H1 (cell line): ENCODE results near the gene INPP5K. TPM values are rescaled to one million over a fixed set of nuclear protein-coding genes. Genes with fewer than 3 reads are reported as not detected.

Source experiments
- CTCF ChIA-PET: fragments of 300-600 bp; sonication (Branson Sonifier 250); formaldehyde crosslinking; loops from one replicate; lab custom pipeline; 2021; ENCODE audit not compliant: partially characterized antibody; lab: Charles Lee
- POLR2A ChIA-PET: fragments of 300-600 bp; sonication (Branson Sonifier 250); formaldehyde crosslinking; loops from one replicate; lab custom pipeline; 2021; ENCODE audit warnings: inconsistent platforms; ENCODE audit not compliant: partially characterized antibody; lab: Charles Lee
- DNase-seq, 2 experiments: peaks; one replicate each; pipeline versions ENCODE4 v3.0.0 to v3.0.0-alpha.2; 2010 to 2022; ENCODE audit warnings: low spot score in 2 of 2, low read depth in 1 of 2, mixed read lengths in 1 of 2
- FAIRE-seq: peaks from 2 replicates; lab custom pipeline; 2011; peaks lifted over from hg19 to GRCh38; lab: Jason Lieb, UNC
- H2AFZ ChIP-seq: 2 replicates; pipeline ENCODE4 v1.8.1; 2012; ENCODE audit warnings: low read length, inconsistent platforms
- H2AK5ac ChIP-seq: 2 replicates; pipeline ENCODE4 v1.6.1; 2013; ENCODE audit warnings: low read depth, low read length
- H2BK120ac ChIP-seq: replicated peaks from 2 replicates; pipeline ENCODE3; 2013; ENCODE audit warnings: low read depth, low read length, inconsistent platforms
- H2BK12ac ChIP-seq: 2 replicates; pipeline ENCODE4 v1.6.1; 2013; ENCODE audit warnings: low read depth, low read length
- H2BK15ac ChIP-seq: 2 replicates; pipeline ENCODE4 v1.6.1; 2013; ENCODE audit warnings: low read length
- H2BK20ac ChIP-seq: 2 replicates; pipeline ENCODE4 v1.6.1; 2013; ENCODE audit warnings: low read length
- H2BK5ac ChIP-seq: 2 replicates; pipeline ENCODE4 v1.6.1; 2013; ENCODE audit warnings: low read depth, low read length
- H3K14ac ChIP-seq: 2 replicates; pipeline ENCODE4 v1.6.1; 2013; ENCODE audit warnings: inconsistent platforms; ENCODE audit not compliant: insufficient read length
- H3K18ac ChIP-seq: 2 replicates; pipeline ENCODE4 v1.6.1; 2013; ENCODE audit warnings: low read length; ENCODE audit errors: extremely low read depth
- H3K23ac ChIP-seq: 2 replicates; pipeline ENCODE4 v1.6.1; 2013; ENCODE audit warnings: inconsistent platforms; ENCODE audit not compliant: insufficient read length
- H3K23me2 ChIP-seq: 2 replicates; pipeline ENCODE4 v1.6.1; 2013; ENCODE audit warnings: low read depth, low read length
- H3K27ac ChIP-seq: 2 replicates; pipeline ENCODE4 v1.6.1; 2011; ENCODE audit warnings: low read depth, low read length, inconsistent platforms
- H3K27me3 ChIP-seq, 4 experiments: replicated peaks in 1 of 4; 1 replicate in 1 of 4; 2 replicates in 3 of 4; pipeline versions ENCODE4 v1.6.1 to v1.8.1; 2011 to 2013; ENCODE audit warnings: low read length in 3 of 4, mild to moderate bottlenecking in 3 of 4, inconsistent platforms in 2 of 4, mixed read lengths in 2 of 4, moderate library complexity in 1 of 4; ENCODE audit not compliant: control insufficient read depth in 3 of 4, insufficient read depth in 3 of 4; ENCODE audit errors: extremely low read depth in 1 of 4
- H3K36me3 ChIP-seq, 4 experiments: 2 replicates each; pipeline versions ENCODE4 v1.6.1 to v1.8.1; 2011 to 2013; ENCODE audit warnings: mild to moderate bottlenecking in 4 of 4, low read length in 3 of 4, moderate library complexity in 2 of 4, control low read depth in 1 of 4, inconsistent platforms in 1 of 4; ENCODE audit not compliant: insufficient read depth in 4 of 4, control insufficient read depth in 2 of 4
- H3K4ac ChIP-seq: replicated peaks from 2 replicates; pipeline ENCODE3; 2013; ENCODE audit warnings: low read length, low read depth, mixed read lengths, inconsistent platforms; ENCODE audit not compliant: insufficient read length
- H3K4me1 ChIP-seq, 4 experiments: replicated peaks in 1 of 4; 1 replicate in 1 of 4; 2 replicates in 3 of 4; pipeline versions ENCODE4 v1.6.1 to v1.8.1; 2011 to 2013; ENCODE audit warnings: low read length in 3 of 4, inconsistent platforms in 2 of 4, mixed read lengths in 1 of 4; ENCODE audit not compliant: insufficient read depth in 4 of 4, control insufficient read depth in 3 of 4
- H3K4me2 ChIP-seq, 2 experiments: 2 replicates each; pipeline versions ENCODE4 v1.6.1 to v1.8.1; 2011 to 2013; ENCODE audit warnings: low read depth in 2 of 2, low read length in 2 of 2, control low read depth in 1 of 2, inconsistent platforms in 1 of 2, mild to moderate bottlenecking in 1 of 2; ENCODE audit not compliant: insufficient read depth in 1 of 2
- H3K4me3 ChIP-seq, 4 experiments: fragments of 200-600, 300-600 bp in 1 of 4; sonication (generic), shearing (Covaris generic), sonication (Bioruptor Twin) in 1 of 4; 2 replicates each; pipeline versions ENCODE4 v1.5.1 to v1.8.1; 2011 to 2016; ENCODE audit warnings: low read length in 4 of 4, low read depth in 3 of 4, control low read depth in 2 of 4, inconsistent platforms in 2 of 4, mild to moderate bottlenecking in 2 of 4, mixed read lengths in 1 of 4, moderate library complexity in 1 of 4; ENCODE audit not compliant: insufficient read depth in 2 of 4; ENCODE audit errors: extremely low read depth in 1 of 4
- H3K56ac ChIP-seq: replicated peaks from 2 replicates; pipeline ENCODE3; 2013; ENCODE audit warnings: low read depth, mild to moderate bottlenecking, mixed read lengths, low read length, inconsistent platforms; ENCODE audit not compliant: insufficient read length
- H3K79me1 ChIP-seq: 2 replicates; pipeline ENCODE4 v1.6.1; 2013; ENCODE audit warnings: low read depth, low read length, control low read depth
- H3K79me2 ChIP-seq, 2 experiments: 2 replicates each; pipeline versions ENCODE4 v1.6.1 to v1.8.1; 2012 to 2013; ENCODE audit warnings: low read length in 2 of 2, mild to moderate bottlenecking in 2 of 2, inconsistent platforms in 1 of 2; ENCODE audit not compliant: insufficient read depth in 2 of 2, control insufficient read depth in 1 of 2
- H3K9ac ChIP-seq, 4 experiments: replicated peaks in 1 of 4; 1 replicate in 1 of 4; 2 replicates in 3 of 4; pipeline versions ENCODE4 v1.6.1 to v1.8.1; 2011 to 2013; ENCODE audit warnings: low read depth in 3 of 4, low read length in 3 of 4, control low read depth in 2 of 4, mild to moderate bottlenecking in 2 of 4, moderate library complexity in 2 of 4, inconsistent platforms in 1 of 4; ENCODE audit errors: extremely low read depth in 1 of 4
- H3K9me3 ChIP-seq, 2 experiments: 2 replicates each; pipeline versions ENCODE4 v1.6.1 to v1.8.1; 2012 to 2013; ENCODE audit warnings: mild to moderate bottlenecking in 2 of 2, moderate library complexity in 2 of 2, control low read depth in 1 of 2, inconsistent platforms in 1 of 2, low read depth in 1 of 2, low read length in 1 of 2, mixed read lengths in 1 of 2; ENCODE audit not compliant: insufficient read depth in 2 of 2
- H4K20me1 ChIP-seq, 2 experiments: replicated peaks in 1 of 2; 2 replicates each; pipeline versions ENCODE3 to v1.8.1; 2011 to 2013; ENCODE audit warnings: inconsistent platforms in 2 of 2, low read length in 2 of 2, mild to moderate bottlenecking in 1 of 2; ENCODE audit not compliant: insufficient read depth in 2 of 2, control insufficient read depth in 1 of 2
- H4K5ac ChIP-seq: 2 replicates; pipeline ENCODE4 v1.6.1; 2013; ENCODE audit warnings: low read length, low read depth, mixed read lengths, inconsistent platforms; ENCODE audit not compliant: insufficient read length
- H4K8ac ChIP-seq: 2 replicates; pipeline ENCODE4 v1.8.0; 2013; ENCODE audit warnings: mild to moderate bottlenecking, moderate library complexity, low read length, inconsistent platforms; ENCODE audit not compliant: insufficient read depth; ENCODE audit errors: extremely low read depth
- H4K91ac ChIP-seq: replicated peaks from 2 replicates; pipeline ENCODE3; 2013; ENCODE audit warnings: low read length, mixed read lengths, inconsistent platforms; ENCODE audit not compliant: insufficient read length
- BACH1 ChIP-seq: IDR thresholded peaks from 2 replicates; pipeline ENCODE4 v1.6.1; 2012; ENCODE audit warnings: low read length, improper control_type of control experiment
- BCL11A ChIP-seq, 2 experiments: IDR thresholded peaks; one replicate each; pipeline ENCODE4 v1.6.1; 2011; ENCODE audit warnings: low read depth in 2 of 2, low read length in 2 of 2, mild to moderate bottlenecking in 2 of 2
- CBX5 ChIP-seq: fragments of 300-800, 300-1000 bp; sonication (generic); IDR thresholded peaks from 2 replicates; pipeline ENCODE4 v1.7.1; 2016; ENCODE audit warnings: antibody characterized with exemption, low read length, low read depth
- GABPA ChIP-seq: IDR thresholded peaks from 2 replicates; pipeline ENCODE4 v1.6.1; 2011; ENCODE audit warnings: mild to moderate bottlenecking, low read length, moderate library complexity, borderline replicate concordance; ENCODE audit not compliant: insufficient read depth
- GTF2F1 ChIP-seq: IDR thresholded peaks from 2 replicates; pipeline ENCODE4 v1.6.1; 2012; ENCODE audit warnings: low read depth, low read length, improper control_type of control experiment, borderline replicate concordance
- HDAC2 ChIP-seq, 2 experiments: fragments of 300-600 bp in 1 of 2; sonication (generic) in 1 of 2; IDR thresholded peaks; 2 replicates each; pipeline ENCODE4 v1.6.1; 2011 to 2012; ENCODE audit warnings: low read depth in 2 of 2, low read length in 2 of 2, mild to moderate bottlenecking in 2 of 2, moderate library complexity in 2 of 2, borderline replicate concordance in 1 of 2, inconsistent platforms in 1 of 2
- JUN ChIP-seq: IDR thresholded peaks from 2 replicates; pipeline ENCODE4 v1.6.1; 2011; ENCODE audit warnings: low read depth, mild to moderate bottlenecking, improper control_type of control experiment, low read length
- KDM4A ChIP-seq: IDR thresholded peaks from one replicate; pipeline ENCODE4 v1.7.1; 2012; ENCODE audit warnings: low read depth, mild to moderate bottlenecking, moderate library complexity, low read length, inconsistent platforms; ENCODE audit not compliant: severe bottlenecking
- NRF1 ChIP-seq: IDR thresholded peaks from 2 replicates; pipeline ENCODE4 v1.6.1; 2011; ENCODE audit warnings: mild to moderate bottlenecking, low read depth, low read length, improper control_type of control experiment
- SIN3A ChIP-seq, 2 experiments: IDR thresholded peaks in 1 of 2; conservative IDR thresholded peaks in 1 of 2; 2 replicates each; pipeline ENCODE4 v1.6.1; 2011 to 2012; ENCODE audit warnings: low read length in 2 of 2, improper control_type of control experiment in 1 of 2, low read depth in 1 of 2, mild to moderate bottlenecking in 1 of 2
- SUZ12 ChIP-seq: fragments of 200-600 bp; sonication (generic); IDR thresholded peaks from 2 replicates; pipeline ENCODE4 v1.6.1; 2012; ENCODE audit warnings: mild to moderate bottlenecking, inconsistent platforms, low read length, moderate library complexity, mixed read lengths
- WGBS, 2 experiments: shearing (Covaris generic) in 1 of 2; methylation state at CpG; one replicate each; pipeline versions ENCODE4 v1.1.6 to v1.1.7; 2013 to 2015; ENCODE audit warnings: low lambda C conversion rate in 2 of 2, mixed read lengths in 2 of 2, inconsistent platforms in 1 of 2, low coverage in 1 of 2, missing lambda C conversion rate in 1 of 2; ENCODE audit not compliant: insufficient replicate concordance in 2 of 2, insufficient coverage in 1 of 2, insufficient read length in 1 of 2; ENCODE audit errors: extremely low coverage in 1 of 2, missing lambda C conversion rate in 1 of 2; 5-methylcytosine and 5-hydroxymethylcytosine counted together
- polyA plus RNA-seq, 7 experiments: library from polyadenylated mRNA; depleted of rRNA in 3 of 7; stranded (reverse) in 5 of 7; unstranded in 2 of 7; fragments of >200 nt in 5 of 7; fragments of 200-250 nt in 2 of 7; gene quantifications; 1 replicate in 5 of 7; 2 replicates in 1 of 7; 4 replicates in 1 of 7; pipeline versions ENCODE4 v1.2.1 to v1.2.3, GENCODE V29; 2011 to 2013; ENCODE audit warnings: missing spikeins in 2 of 7, mixed read lengths in 2 of 7
- total RNA-seq: library from RNA; stranded (reverse); fragmentation: NEBNext Ultra II Directional; extraction: Animal tissue kit (Norgen Biotek cat#: 25700); gene quantifications from 2 replicates; pipeline ENCODE4 v1.2.1, GENCODE V29; 2021
- TF ChIP-seq, protein P1 (sequence below): IDR thresholded peaks from 2 replicates; pipeline ENCODE4 v1.6.1; 2011; ENCODE audit warnings: low read length, improper control_type of control experiment

INPP5K gene
- total and polyA plus RNA-seq, 2 of the 8 experiments (the other 6 are each of a cell fraction or from before 2014, with no cell fraction given), result 21.0 to 24.1 TPM

DNA sequence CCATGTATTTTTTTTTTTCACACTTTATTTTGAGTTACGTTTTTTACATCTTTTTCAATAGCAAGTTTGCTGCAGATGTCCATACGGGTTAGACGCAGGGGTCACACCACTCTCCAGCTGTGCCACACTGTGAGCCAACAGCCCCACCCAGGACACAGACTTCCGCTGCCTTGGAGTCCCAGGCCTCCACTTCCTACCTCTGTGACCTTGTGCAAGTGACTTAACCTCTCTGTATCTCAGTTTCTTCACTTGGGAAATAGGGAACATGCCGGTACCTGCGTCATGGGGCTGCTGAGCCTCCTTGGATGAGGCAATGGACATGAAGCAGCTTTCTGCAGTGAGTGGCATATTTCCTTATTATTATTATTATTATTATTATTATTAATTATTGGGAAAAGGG lies 49.5 kb upstream of the INPP5K start:
- ChIA-PET POLR2A (interaction anchor here (1.5 kb wide), 1 partner anchor 21 kb away, joined by 3 read pairs; no protein-coding TSS in a partner anchor), CTCF (interaction anchor here (0.8 to 1.3 kb wide), 2 partner anchors 64 to 82 kb away, joined by 3 to 6 read pairs; no protein-coding TSS in a partner anchor)
- H3K4me1 ChIP-seq, result peaks cover 0 to 12% (median 8%) of the 10 kb centered on the region in 4 experiments; a peak in 5 of 7 replicates
- peaks cover 1 to 11% of the 10 kb centered on the region in 2 experiments; a peak in 2 of 4 replicates for H3K79me2 ChIP-seq
- no peaks in the 10 kb centered on the region for H3K9me3 ChIP-seq
- no peak overlapping the region for H4K8ac ChIP-seq
- peaks cover 7% of the 10 kb centered on the region for H3K79me1 ChIP-seq
- H4K20me1 ChIP-seq, result peaks cover 8% of the 10 kb centered on the region in 2 experiments
- DNase-seq, result no peak
- no peak overlapping the region for H4K5ac ChIP-seq
- no peak overlapping the region for H2BK12ac ChIP-seq
- peaks cover 4% of the 10 kb centered on the region; the same call in 1 of the 2 replicates for H3K23me2 ChIP-seq
- H2BK20ac ChIP-seq, result no peak overlapping the region
- H2BK120ac ChIP-seq, result no peak overlapping the region
- no peak overlapping the region for H3K14ac ChIP-seq
- H3K4me3 ChIP-seq, result no peak overlapping the region
- H2AK5ac ChIP-seq, result no peak overlapping the region
- no peak overlapping the region for H2AFZ ChIP-seq
- no peak overlapping the region for H3K9ac ChIP-seq
- FAIRE-seq, result no peak
- peaks cover 0 to 4% (median 0%) of the 10 kb centered on the region in 4 experiments; a peak in 1 of 7 replicates for H3K27me3 ChIP-seq
- no peak overlapping the region for H3K4me2 ChIP-seq
- no peak overlapping the region for H2BK5ac ChIP-seq
- 94% methylated on average over 6 of the region's 6 CpGs; no CpG with 5 or more reads in 1 of the 2 experiments for WGBS, 2 experiments
- H3K56ac ChIP-seq, result no peak overlapping the region
- H2BK15ac ChIP-seq, result no peak overlapping the region
- H4K91ac ChIP-seq, result peak overlapping the region; percentile 54
- no peak overlapping the region for H3K4ac ChIP-seq
- H3K23ac ChIP-seq, result no peak overlapping the region
- H3K18ac ChIP-seq, result no peak overlapping the region
- H3K27ac ChIP-seq, result no peak overlapping the region
- no peaks in the 10 kb centered on the region for H3K36me3 ChIP-seq
- TF ChIP-seq CBX5 (no peak), GABPA (no peak), JUN (no peak), BACH1 (no peak), NRF1 (no peak), HDAC2 (IDR thresholded peaks at IDR 0.05; ENCODE audit: borderline replicate concordance in 1 of 2, low read depth in 2 of 2, low read length in 2 of 2) (no peak), KDM4A (no peak), GTF2F1 (no peak), SUZ12 (no peak), SIN3A (conservative IDR thresholded peaks at IDR 0.05 in 1 of 2, IDR thresholded peaks at IDR 0.05 in 1 of 2; ENCODE audit: low read depth in 1 of 2, low read length in 2 of 2) (no peak), BCL11A (IDR thresholded peaks at IDR 0.05; ENCODE audit: low read depth in 2 of 2, low read length in 2 of 2) (no peak)
- TF ChIP-seq, protein P1, sequence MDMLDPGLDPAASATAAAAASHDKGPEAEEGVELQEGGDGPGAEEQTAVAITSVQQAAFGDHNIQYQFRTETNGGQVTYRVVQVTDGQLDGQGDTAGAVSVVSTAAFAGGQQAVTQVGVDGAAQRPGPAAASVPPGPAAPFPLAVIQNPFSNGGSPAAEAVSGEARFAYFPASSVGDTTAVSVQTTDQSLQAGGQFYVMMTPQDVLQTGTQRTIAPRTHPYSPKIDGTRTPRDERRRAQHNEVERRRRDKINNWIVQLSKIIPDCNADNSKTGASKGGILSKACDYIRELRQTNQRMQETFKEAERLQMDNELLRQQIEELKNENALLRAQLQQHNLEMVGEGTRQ, result no peak
